GM21528 (cell line): ENCODE results near the gene WWOX.

ENCODE experiments used
- ATAC-seq: cut with Tn5 transposase; IDR thresholded peaks from one replicate; pipeline ENCODE4 v1.9.1; 2021; ENCODE audit warnings: mild to moderate bottlenecking, moderate library complexity; ENCODE audit not compliant: unreplicated experiment, low FRiP score

Gene WWOX

DNA sequence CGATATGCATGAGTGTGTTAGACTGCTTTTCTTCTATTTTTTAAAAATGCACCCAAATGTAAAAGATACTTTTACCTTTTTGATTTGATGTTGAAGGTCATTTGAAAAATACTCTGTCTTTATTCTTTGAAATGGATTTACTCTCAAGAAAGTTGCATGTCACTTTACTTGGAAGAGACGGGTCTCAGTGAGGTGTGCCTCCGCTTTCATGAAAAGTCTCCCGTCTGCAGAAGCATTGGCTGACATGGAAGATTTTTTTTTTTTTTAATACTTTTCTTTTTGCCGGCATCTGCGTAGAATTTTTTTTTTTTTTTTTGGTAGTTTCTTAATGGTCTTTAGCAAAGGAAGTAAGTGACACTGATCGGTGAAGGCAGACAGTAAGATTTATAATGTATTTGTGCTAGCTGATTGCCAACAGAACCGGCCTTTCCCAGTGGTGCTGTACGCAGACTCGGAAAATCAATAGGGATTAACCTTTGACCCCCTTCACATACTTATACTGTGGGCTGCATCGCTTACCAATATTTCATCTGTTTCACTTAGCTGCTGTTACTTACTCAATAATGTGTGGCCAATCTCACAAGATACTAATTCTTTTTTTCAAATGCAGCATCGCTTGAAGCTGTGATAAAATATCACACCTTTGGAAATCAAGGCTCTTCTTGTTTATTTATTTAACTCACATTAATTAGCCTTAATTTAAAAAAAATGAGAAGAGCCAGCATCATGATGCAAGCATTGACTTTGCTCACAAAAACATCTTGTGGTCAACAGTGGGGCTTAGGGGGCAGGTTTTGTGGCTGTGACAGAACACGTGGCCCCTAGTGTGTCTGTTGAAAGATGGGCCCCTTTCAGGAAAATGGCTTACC is 383.9 kb downstream of the WWOX start:
- ATAC-seq = no peak

GRCh38 chr16:78484509-78485058 is 385.1 kb downstream of the WWOX start:
- no peak for ATAC-seq

DNA sequence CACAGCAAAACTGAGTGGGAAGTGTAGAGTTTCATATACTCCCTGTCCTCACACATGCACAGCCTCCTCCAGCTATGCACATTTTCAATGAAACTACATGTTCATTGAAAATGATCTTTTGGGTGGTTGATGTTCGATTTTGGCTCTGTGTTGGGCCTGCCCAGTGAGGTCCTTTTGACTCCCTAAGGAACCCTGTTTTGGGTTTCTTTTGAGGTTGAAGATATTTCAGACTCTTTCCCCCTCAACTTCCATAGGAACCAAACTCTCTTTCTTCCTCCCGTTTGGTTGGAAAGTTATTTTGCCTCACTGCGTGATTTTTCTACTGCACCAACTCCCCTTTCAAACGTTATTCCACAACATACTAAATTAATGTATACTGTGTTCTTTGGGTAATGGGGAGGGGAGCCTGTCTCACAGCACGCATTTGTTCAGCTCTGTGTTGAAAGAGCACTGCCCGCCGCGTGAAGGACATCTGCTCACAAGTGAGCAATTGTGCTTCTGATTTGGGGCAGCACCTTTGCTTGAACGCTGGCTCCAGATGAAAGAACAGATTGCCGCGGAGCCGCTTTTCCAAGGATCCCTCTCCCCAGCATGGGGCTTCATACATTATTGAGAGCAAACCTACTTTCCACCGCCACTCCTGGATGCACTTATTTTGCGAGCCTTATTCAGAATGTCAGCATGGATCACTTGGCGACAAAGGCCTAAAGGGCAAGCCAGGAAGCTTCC is 385.9 kb downstream of the WWOX start:
- no peak for ATAC-seq

DNA sequence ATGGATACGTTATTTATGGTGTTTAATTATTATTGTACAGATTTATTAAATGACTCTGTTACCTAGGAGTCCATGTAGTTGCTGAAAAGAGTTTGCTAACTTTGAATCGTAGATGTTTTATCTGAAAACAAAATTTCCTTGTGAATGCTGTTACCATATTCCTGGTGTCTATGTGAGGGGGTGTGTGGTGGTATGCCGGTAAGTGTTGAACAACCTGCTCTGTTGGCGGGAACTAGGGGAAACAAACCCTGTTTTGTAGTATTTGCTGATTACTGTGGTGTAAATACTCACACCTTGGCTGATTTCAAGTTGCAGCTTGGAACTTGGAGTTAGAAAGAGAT is 386.4 kb downstream of the WWOX start:
- no peak for ATAC-seq

GRCh38 chr16:78487471-78487870 is 388.0 kb downstream of the WWOX start:
- ATAC-seq = no peak

- no peak for ATAC-seq
Observed at GRCh38 chr16:78489072-78489471, 389.6 kb downstream of the WWOX start.

DNA sequence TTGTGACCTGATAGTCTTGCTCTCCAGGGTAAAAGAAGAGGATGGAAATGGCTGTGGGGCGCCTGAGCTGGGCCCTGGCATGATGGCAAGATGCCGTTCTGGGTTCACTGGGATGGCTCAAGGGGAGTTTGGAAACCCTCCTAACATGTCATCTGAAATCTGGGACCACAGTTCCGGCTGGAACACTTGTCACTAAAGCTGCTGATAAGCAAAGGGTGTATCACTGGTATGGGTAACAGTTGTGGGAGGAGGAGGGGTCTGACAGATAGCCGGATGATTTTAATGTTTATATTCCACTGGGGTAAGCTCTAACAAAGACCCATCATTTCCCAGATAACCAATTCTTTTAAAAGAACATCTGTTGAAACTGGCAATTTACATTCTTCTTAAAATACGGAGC is 390.2 kb downstream of the WWOX start:
- no peak for ATAC-seq

GRCh38 chr16:78490431-78490830 is 391.0 kb downstream of the WWOX start:
- ATAC-seq = no peak

- no peak for ATAC-seq
Observed at GRCh38 chr16:78490847-78491246, 391.4 kb downstream of the WWOX start.

GRCh38 chr16:78493573-78493972 is 394.1 kb downstream of the WWOX start:
- ATAC-seq = no peak

GRCh38 chr16:78494105-78494504 is 394.7 kb downstream of the WWOX start:
- ATAC-seq = no peak

- ATAC-seq = no peak
Observed at GRCh38 chr16:78494674-78495073, 395.2 kb downstream of the WWOX start.

GRCh38 chr16:78496189-78496588 is 396.7 kb downstream of the WWOX start:
- no peak for ATAC-seq

DNA sequence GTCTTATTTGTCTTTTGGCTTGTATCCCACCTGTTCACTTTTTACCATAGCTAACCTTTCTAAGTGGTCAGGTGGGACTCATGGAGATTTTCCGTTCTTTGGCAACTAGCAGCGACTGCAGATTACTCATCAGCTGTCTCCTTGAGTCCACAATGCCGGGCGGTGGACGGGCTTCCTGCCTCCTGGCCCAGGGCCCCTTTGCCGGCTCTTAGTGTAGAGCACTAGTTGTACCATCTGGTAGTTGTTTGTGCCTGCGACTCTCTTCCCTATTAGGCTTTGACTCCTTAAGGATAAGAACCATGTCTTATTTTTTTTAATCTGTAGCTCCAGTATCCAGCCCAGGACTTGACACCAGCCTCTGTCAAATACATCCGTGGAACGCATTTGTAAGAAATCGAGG is 399.9 kb downstream of the WWOX start:
- ATAC-seq = no peak

DNA sequence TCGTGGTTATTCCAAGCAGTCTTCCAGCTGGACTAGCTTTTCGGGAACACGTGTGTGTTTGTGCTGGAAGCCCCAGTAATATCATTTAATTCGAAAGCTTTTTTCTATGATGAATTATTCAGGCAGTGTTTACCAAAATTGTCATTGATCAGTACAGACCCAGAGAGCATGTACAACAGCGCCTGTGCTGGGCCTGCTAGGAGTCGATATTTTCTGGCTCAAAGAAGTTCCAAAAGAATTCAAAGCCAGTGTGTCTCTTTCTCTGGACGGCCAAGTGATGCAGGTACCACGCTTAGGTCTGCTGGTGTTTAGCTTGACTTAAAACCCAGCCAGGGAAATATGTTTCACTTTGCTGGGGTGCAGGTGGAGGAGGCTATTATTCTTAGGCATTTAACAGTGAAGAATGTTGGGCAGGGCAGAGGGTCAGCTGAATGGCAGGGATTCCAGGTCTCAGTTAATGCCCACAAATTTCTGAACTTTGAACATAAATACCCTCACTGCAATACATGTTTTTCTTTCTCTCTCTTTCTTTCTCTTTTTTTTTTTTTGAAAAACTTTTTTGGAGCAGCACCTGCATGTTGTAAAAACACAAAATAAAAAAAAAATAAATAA is 401.3 kb downstream of the WWOX start:
- no peak for ATAC-seq

GRCh38 chr16:78501744-78502143 is 402.3 kb downstream of the WWOX start:
- ATAC-seq = no peak

GRCh38 chr16:78502812-78503350 is 403.4 kb downstream of the WWOX start:
- ATAC-seq = no peak

- no peak for ATAC-seq
Observed at GRCh38 chr16:78503602-78504001, 404.1 kb downstream of the WWOX start.

GRCh38 chr16:78504401-78504851 is 405.0 kb downstream of the WWOX start:
- no peak for ATAC-seq

DNA sequence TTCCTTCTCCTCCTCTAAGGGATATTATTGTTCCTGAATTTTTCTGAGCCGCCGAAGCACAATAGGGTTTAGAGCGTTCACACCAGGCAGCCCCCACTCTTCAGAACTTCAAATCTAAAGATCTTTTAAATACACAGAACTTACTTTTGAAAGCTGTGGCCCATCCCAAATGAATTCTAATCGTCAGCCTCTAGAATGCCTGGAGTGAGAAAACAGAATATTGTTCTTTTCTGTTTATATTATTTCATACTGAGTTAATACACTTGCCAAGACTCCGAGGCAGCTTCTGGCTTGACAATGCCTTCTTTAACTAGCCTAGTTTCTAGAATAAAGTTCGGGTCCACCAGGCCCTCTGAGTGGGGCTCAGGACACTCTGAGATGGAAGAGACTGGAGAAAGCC is 405.6 kb downstream of the WWOX start:
- ATAC-seq = no peak
